SK-N-SH (cell line): ENCODE data around the gene PLCB1. TPM values are rescaled to one million over a fixed set of nuclear protein-coding genes. Genes with fewer than 3 reads are reported as not detected.

Experiments used
- CTCF ChIA-PET: fragments of 300-600, 350-600 bp; formaldehyde crosslinking; extraction: SDS; loops from one replicate; lab custom pipeline; 2021; lab: Yijun Ruan, JAX
- POLR2A ChIA-PET: fragments of 350-600 bp; sonication (Branson Sonifier 250); formaldehyde crosslinking; extraction: SDS; loops from one replicate; lab custom pipeline; 2020; ENCODE audit warnings: antibody characterized with exemption, inconsistent platforms; lab: Yijun Ruan, JAX
- DNase-seq: peaks from one replicate; pipeline ENCODE4 v3.0.0; 2012
- H2AFZ ChIP-seq: fragments of 200-600 bp; sonication (generic); 2 replicates; pipeline ENCODE4 v1.8.1; 2016; ENCODE audit warnings: antibody characterized with exemption, mild to moderate bottlenecking, low read depth
- H3F3A ChIP-seq: fragments of 200-600 bp; sonication (generic); replicated peaks from 2 replicates; pipeline ENCODE3; 2016; ENCODE audit warnings: antibody characterized with exemption, mild to moderate bottlenecking; ENCODE audit not compliant: insufficient read depth
- H3K27ac ChIP-seq, 2 experiments: fragments of 200-500 bp in 1 of 2; fragments of 200-600 bp in 1 of 2; sonication (Bioruptor generic) in 1 of 2; sonication (generic), shearing (Covaris generic) in 1 of 2; 2 replicates each; pipeline versions ENCODE4 v1.5.1 to v1.6.1; 2014 to 2016; ENCODE audit warnings: low read depth in 2 of 2, inconsistent platforms in 1 of 2, low read length in 1 of 2, mild to moderate bottlenecking in 1 of 2, mixed read lengths in 1 of 2
- H3K27me3 ChIP-seq: fragments of 200-600 bp; sonication (generic), shearing (Covaris generic); 2 replicates; pipeline ENCODE4 v1.6.1; 2016; ENCODE audit warnings: mixed run types; ENCODE audit not compliant: insufficient read depth
- H3K36me3 ChIP-seq, 2 experiments: fragments of 200-500 bp in 1 of 2; fragments of 200-600 bp in 1 of 2; sonication (Bioruptor generic) in 1 of 2; sonication (generic) in 1 of 2; replicated peaks in 1 of 2; 2 replicates each; pipeline versions ENCODE3 to v1.5.1; 2014 to 2016; ENCODE audit warnings: low read length in 1 of 2, mild to moderate bottlenecking in 1 of 2; ENCODE audit not compliant: insufficient read depth in 2 of 2, control insufficient read depth in 1 of 2
- H3K4me1 ChIP-seq, 2 experiments: fragments of 200-500 bp in 1 of 2; fragments of 200-600 bp in 1 of 2; sonication (Bioruptor generic) in 1 of 2; sonication (generic), shearing (Covaris generic) in 1 of 2; 2 replicates each; pipeline versions ENCODE4 v1.5.1 to v1.6.1; 2014 to 2016; ENCODE audit warnings: low read depth in 1 of 2, low read length in 1 of 2, mixed run types in 1 of 2; ENCODE audit not compliant: insufficient read depth in 2 of 2, control insufficient read depth in 1 of 2
- H3K4me2 ChIP-seq: fragments of 200-600 bp; sonication (generic), shearing (Covaris generic); 2 replicates; pipeline ENCODE4 v1.6.1; 2017; ENCODE audit warnings: mixed run types
- H3K4me3 ChIP-seq, 2 experiments: fragments of 200-500 bp in 1 of 2; fragments of 200-600 bp in 1 of 2; sonication (Bioruptor generic) in 1 of 2; sonication (generic), shearing (Covaris generic) in 1 of 2; 2 replicates each; pipeline versions ENCODE4 v1.5.1 to v1.8.1; 2014 to 2016; ENCODE audit warnings: low read depth in 2 of 2, inconsistent platforms in 1 of 2, low read length in 1 of 2, mild to moderate bottlenecking in 1 of 2, mixed read lengths in 1 of 2, moderate library complexity in 1 of 2
- H3K79me2 ChIP-seq: fragments of 200-600 bp; sonication (generic); 2 replicates; pipeline ENCODE4 v1.8.1; 2017; ENCODE audit warnings: mild to moderate bottlenecking; ENCODE audit not compliant: insufficient read depth
- H3K9ac ChIP-seq: fragments of 200-600 bp; sonication (generic); 2 replicates; pipeline ENCODE4 v1.6.1; 2017; ENCODE audit warnings: mixed run types
- H3K9me2 ChIP-seq: fragments of 200-600 bp; sonication (generic); 2 replicates; pipeline ENCODE4 v1.6.1; 2017; ENCODE audit warnings: mixed run types
- H3K9me3 ChIP-seq: fragments of 200-600 bp; sonication (generic); 2 replicates; pipeline ENCODE4 v1.6.1; 2017; ENCODE audit warnings: mixed run types, mild to moderate bottlenecking, moderate library complexity
- H4K20me1 ChIP-seq: fragments of 200-600 bp; sonication (generic); 2 replicates; pipeline ENCODE4 v1.6.1; 2017; ENCODE audit warnings: mild to moderate bottlenecking, mixed run types; ENCODE audit not compliant: insufficient read depth
- EZH2phosphoT487 ChIP-seq: fragments of 200-600 bp; sonication (generic); IDR thresholded peaks from 2 replicates; pipeline ENCODE4 v1.6.1; 2017; ENCODE audit warnings: low read depth, mixed run types, mild to moderate bottlenecking, antibody characterized with exemption, moderate library complexity, borderline replicate concordance
- FOSL2 ChIP-seq: IDR thresholded peaks from 2 replicates; pipeline ENCODE4 v1.4.0; 2012; ENCODE audit warnings: low read depth, mild to moderate bottlenecking, moderate library complexity, borderline replicate concordance
- FOXJ3 ChIP-seq: sonication (generic); formaldehyde crosslinking; IDR thresholded peaks from 2 replicates; pipeline ENCODE4 v1.5.1; 2020; ENCODE audit warnings: mild to moderate bottlenecking, missing genetic modification reagents
- FOXM1 ChIP-seq: IDR thresholded peaks from 2 replicates; pipeline ENCODE4 v1.4.0; 2012; ENCODE audit warnings: low read depth, mild to moderate bottlenecking
- GATA2 ChIP-seq: sonication (generic); formaldehyde crosslinking; IDR thresholded peaks from 2 replicates; pipeline ENCODE4 v1.5.0; 2020; ENCODE audit warnings: mild to moderate bottlenecking, missing genetic modification reagents
- MXI1 ChIP-seq: IDR thresholded peaks from 2 replicates; pipeline ENCODE4 v1.6.1; 2012; ENCODE audit warnings: mild to moderate bottlenecking, low read depth, low read length, improper control_type of control experiment
- NFIC ChIP-seq: IDR thresholded peaks from 2 replicates; pipeline ENCODE4 v1.4.0; 2012; ENCODE audit warnings: borderline replicate concordance
- PBX3 ChIP-seq: IDR thresholded peaks from 2 replicates; pipeline ENCODE4; 2012
- RAD21 ChIP-seq: IDR thresholded peaks from 2 replicates; pipeline ENCODE4 v1.6.1; 2012; ENCODE audit warnings: mild to moderate bottlenecking, low read length
- RFX5 ChIP-seq: IDR thresholded peaks from 2 replicates; pipeline ENCODE4 v1.6.1; 2012; ENCODE audit warnings: mild to moderate bottlenecking, improper control_type of control experiment, low read length
- RXRA ChIP-seq: IDR thresholded peaks from 2 replicates; pipeline ENCODE4 v1.4.0; 2012; ENCODE audit warnings: low read depth, mild to moderate bottlenecking, borderline replicate concordance
- TAF1 ChIP-seq: IDR thresholded peaks from 2 replicates; pipeline ENCODE4 v1.6.1; 2012; ENCODE audit warnings: low read depth, mild to moderate bottlenecking, low read length, moderate library complexity, borderline replicate concordance
- TCF12 ChIP-seq: IDR thresholded peaks from 2 replicates; pipeline ENCODE4 v1.4.0; 2012
- TEAD4 ChIP-seq: IDR thresholded peaks from 2 replicates; pipeline ENCODE4 v1.4.0; 2012; ENCODE audit warnings: mild to moderate bottlenecking, borderline replicate concordance; ENCODE audit not compliant: insufficient read depth
- WGBS: methylation state at CpG from one replicate; pipeline ENCODE4 v1.1.6; 2017; ENCODE audit warnings: low lambda C conversion rate; 5-methylcytosine and 5-hydroxymethylcytosine counted together
- polyA plus RNA-seq, 3 experiments: library from polyadenylated mRNA; depleted of rRNA; stranded (reverse); fragments of >200 nt; gene quantifications; 2 replicates each; pipeline ENCODE4 v1.2.3, GENCODE V29; 2012
- TF ChIP-seq, protein P1 (sequence below): IDR thresholded peaks from 2 replicates; pipeline ENCODE4 v1.4.0; 2012; ENCODE audit warnings: low read depth
- TF ChIP-seq, protein P2 (sequence below): IDR thresholded peaks from 2 replicates; pipeline ENCODE4 v1.4.0; 2012; ENCODE audit warnings: low read depth, borderline replicate concordance

Gene PLCB1
- polyA plus RNA-seq, 1 of the 3 experiments (the other 2 are of a cell fraction): 10.5 TPM

DNA sequence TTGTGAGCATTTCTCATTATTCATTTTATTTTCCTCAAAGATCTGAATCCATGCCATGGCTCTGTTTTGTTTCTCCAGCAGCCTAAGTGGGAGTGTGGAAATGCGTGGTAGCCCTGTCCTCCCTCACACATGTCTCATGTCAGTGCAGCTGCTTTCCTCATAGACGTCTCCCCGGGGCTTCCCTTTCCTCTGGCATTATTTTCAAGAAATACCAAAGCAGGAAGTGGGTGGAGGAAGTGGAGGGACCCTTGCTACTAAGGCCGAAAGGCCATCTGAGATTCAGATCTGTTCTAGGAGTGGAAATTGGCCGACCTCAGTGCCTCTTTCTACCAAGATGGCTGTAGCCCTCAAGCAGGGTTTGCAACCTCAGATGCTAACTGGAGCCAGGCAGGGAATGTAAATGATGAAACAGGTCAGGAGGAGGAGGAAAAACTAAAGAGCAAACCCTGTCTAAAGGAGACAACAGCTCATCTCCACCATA lies 515.9 kb downstream of the PLCB1 start:
- H3K27ac ChIP-seq: peak overlapping the region in 1 of 2 experiments; percentile 26; a peak in 1 of 4 replicates
- H3K4me1 ChIP-seq: peaks cover 13% of the 10 kb centered on the region in 2 experiments; a peak in 3 of 4 replicates
- no peak overlapping the region for H3K4me2 ChIP-seq
- CTCF ChIA-PET: interaction anchor here (1.4 kb wide), 1 partner anchor 19 kb away, joined by 3 read pairs; no protein-coding TSS in a partner anchor
- H3K9me3 ChIP-seq: no peaks in the 10 kb centered on the region
- H3K9me2 ChIP-seq: no peaks in the 10 kb centered on the region
- H3F3A ChIP-seq: peaks cover 20% of the 10 kb centered on the region
- no peak overlapping the region for H2AFZ ChIP-seq
- TF ChIP-seq RFX5 (no peak), FOSL2 (no peak), TEAD4 (no peak), TAF1 (no peak), GATA2 (CRISPR knock-in tag) (no peak), EZH2phosphoT487 (no peak), MXI1 (no peak), FOXM1 (no peak), TCF12 (no peak), RAD21 (no peak), RXRA (no peak), FOXJ3 (CRISPR knock-in tag) (no peak), NFIC (no peak), PBX3 (no peak)
- TF ChIP-seq, protein P1, sequence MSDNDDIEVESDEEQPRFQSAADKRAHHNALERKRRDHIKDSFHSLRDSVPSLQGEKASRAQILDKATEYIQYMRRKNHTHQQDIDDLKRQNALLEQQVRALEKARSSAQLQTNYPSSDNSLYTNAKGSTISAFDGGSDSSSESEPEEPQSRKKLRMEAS: no peak
- TF ChIP-seq, protein P2, sequence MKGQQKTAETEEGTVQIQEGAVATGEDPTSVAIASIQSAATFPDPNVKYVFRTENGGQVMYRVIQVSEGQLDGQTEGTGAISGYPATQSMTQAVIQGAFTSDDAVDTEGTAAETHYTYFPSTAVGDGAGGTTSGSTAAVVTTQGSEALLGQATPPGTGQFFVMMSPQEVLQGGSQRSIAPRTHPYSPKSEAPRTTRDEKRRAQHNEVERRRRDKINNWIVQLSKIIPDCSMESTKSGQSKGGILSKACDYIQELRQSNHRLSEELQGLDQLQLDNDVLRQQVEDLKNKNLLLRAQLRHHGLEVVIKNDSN: no peak
- H3K4me3 ChIP-seq: no peak overlapping the region
- H4K20me1 ChIP-seq: no peaks in the 10 kb centered on the region
- POLR2A ChIA-PET: no interaction called here
- 83% methylated on average over 5 of the region's 5 CpGs for WGBS
- no peak for DNase-seq
- H3K36me3 ChIP-seq: peaks cover 4 to 7% of the 10 kb centered on the region in 2 experiments
- H3K79me2 ChIP-seq: no peaks in the 10 kb centered on the region
- H3K9ac ChIP-seq: no peak overlapping the region
- no peaks in the 10 kb centered on the region for H3K27me3 ChIP-seq

DNA sequence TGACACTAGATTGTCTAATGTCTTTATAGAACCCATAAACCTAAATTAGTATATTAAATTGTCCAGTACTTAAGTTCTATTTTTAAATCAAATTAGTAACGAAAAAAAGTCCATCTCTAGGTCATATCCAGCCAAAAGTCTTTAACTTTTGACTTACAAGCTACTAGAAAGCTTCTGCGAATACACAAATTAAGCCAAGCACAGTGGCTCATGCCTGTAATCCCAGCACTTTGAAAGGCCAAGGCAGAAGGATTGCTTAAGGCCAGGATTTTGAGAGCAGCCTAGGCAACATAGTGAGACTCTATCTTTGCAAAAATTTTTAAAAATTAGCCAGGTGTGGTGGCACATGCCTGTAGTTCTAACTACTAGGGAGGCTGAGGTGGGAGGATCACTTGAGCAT lies 516.4 kb downstream of the PLCB1 start:
- Histone ChIP-seq H3K27ac (no peak overlapping the region; a peak in 1 of 4 replicates), H3K4me1 (peaks cover 13% of the 10 kb centered on the region in 2 experiments; a peak in 3 of 4 replicates), H3K9ac (no peak overlapping the region), H3K36me3 (peaks cover 4 to 7% of the 10 kb centered on the region in 2 experiments), H3K9me3 (no peaks in the 10 kb centered on the region), H3K79me2 (no peaks in the 10 kb centered on the region), H2AFZ (no peak overlapping the region), H4K20me1 (no peaks in the 10 kb centered on the region), H3K9me2 (no peaks in the 10 kb centered on the region), H3K27me3 (no peaks in the 10 kb centered on the region), H3F3A (peaks cover 20% of the 10 kb centered on the region), H3K4me2 (no peak overlapping the region), H3K4me3 (no peak overlapping the region)
- POLR2A ChIA-PET: no interaction called here
- CTCF ChIA-PET: interaction anchor here (1.4 to 1.5 kb wide), 2 partner anchors 19 to 74 kb away, joined by 3 read pairs; no protein-coding TSS in a partner anchor
- no peak for DNase-seq
- 63% methylated on average over 2 of the region's 2 CpGs for WGBS
- no peak for TF ChIP-seq MXI1
- TF ChIP-seq TCF12: no peak
